Liver (tissue), 9 donors: ENCODE results near the gene FAM241A. TPM values are rescaled to one million over a fixed set of nuclear protein-coding genes. Genes with fewer than 3 reads are reported as not detected.
A peak's percentile ranks its signal among the peaks of the same experiment; 100 is the strongest.

Source experiments
- DNase-seq: peaks from one replicate; pipeline ENCODE4 v3.0.0-alpha.2; 2017; ENCODE audit warnings: low spot score
- H3K27ac ChIP-seq, 2 donors: one replicate each; pipeline ENCODE4 v1.7.0; 2013; ENCODE audit warnings: inconsistent platforms in 2 of 2, low read length in 2 of 2, control low read depth in 1 of 2, low read depth in 1 of 2, mild to moderate bottlenecking in 1 of 2
- H3K27me3 ChIP-seq, 4 donors: one replicate each; pipeline versions ENCODE4 v1.6.1 to v1.7.0; 2013; ENCODE audit warnings: low read length in 3 of 4, inconsistent platforms in 1 of 4, mild to moderate bottlenecking in 1 of 4, moderate library complexity in 1 of 4; ENCODE audit not compliant: control insufficient read depth in 4 of 4, insufficient read depth in 4 of 4
- H3K36me3 ChIP-seq, 4 donors: one replicate each; pipeline versions ENCODE4 v1.6.1 to v1.7.0; 2013; ENCODE audit warnings: low read length in 3 of 4, mild to moderate bottlenecking in 3 of 4, low read depth in 1 of 4, moderate library complexity in 1 of 4; ENCODE audit not compliant: control insufficient read depth in 4 of 4, insufficient read depth in 3 of 4
- H3K4me1 ChIP-seq, 4 donors: one replicate each; pipeline versions ENCODE4 v1.6.1 to v1.7.0; 2013; ENCODE audit warnings: low read length in 3 of 4, mild to moderate bottlenecking in 3 of 4, moderate library complexity in 1 of 4; ENCODE audit not compliant: control insufficient read depth in 4 of 4, insufficient read depth in 4 of 4
- H3K4me3 ChIP-seq, 3 donors: one replicate each; pipeline versions ENCODE4 v1.6.1 to v1.7.0; 2013; ENCODE audit warnings: low read length in 3 of 3, control low read depth in 1 of 3, low read depth in 1 of 3, mild to moderate bottlenecking in 1 of 3
- H3K9ac ChIP-seq, 2 donors: one replicate each; pipeline ENCODE4 v1.7.0; 2013; ENCODE audit warnings: low read length in 2 of 2, mild to moderate bottlenecking in 2 of 2, moderate library complexity in 2 of 2, control low read depth in 1 of 2, low read depth in 1 of 2
- H3K9me3 ChIP-seq, 4 donors: one replicate each; pipeline versions ENCODE4 v1.6.1 to v1.7.0; 2013; ENCODE audit warnings: low read length in 3 of 4; ENCODE audit not compliant: control insufficient read depth in 4 of 4
- ATF3 ChIP-seq: IDR thresholded peaks from 2 replicates; pipeline ENCODE4 v1.6.1; 2016; ENCODE audit warnings: antibody characterized with exemption
- CTCF ChIP-seq: fragments of 150-350 bp; IDR thresholded peaks from 2 replicates; pipeline ENCODE4 v1.5.1; 2017; ENCODE audit warnings: improper control_type of control experiment, low read depth, low read length; ENCODE audit not compliant: missing input control
- EGR1 ChIP-seq, 2 donors: IDR thresholded peaks; 2 replicates each; pipeline ENCODE4 v1.6.1; 2016 to 2018; ENCODE audit warnings: antibody characterized with exemption in 2 of 2, low read depth in 2 of 2
- FOXA2 ChIP-seq: IDR thresholded peaks from 2 replicates; pipeline ENCODE4 v1.6.1; 2016; ENCODE audit warnings: antibody characterized with exemption
- GABPA ChIP-seq, 2 donors: IDR thresholded peaks in 1 of 2; conservative IDR thresholded peaks in 1 of 2; 2 replicates each; pipeline ENCODE4 v1.6.1; 2016; ENCODE audit warnings: antibody characterized with exemption in 2 of 2, mild to moderate bottlenecking in 1 of 2, moderate library complexity in 1 of 2
- HNF4A ChIP-seq, 2 donors: conservative IDR thresholded peaks; 2 replicates each; pipeline ENCODE4 v1.6.1; 2016; ENCODE audit warnings: antibody characterized with exemption in 2 of 2, mild to moderate bottlenecking in 2 of 2
- JUND ChIP-seq, 2 donors: IDR thresholded peaks; 2 replicates each; pipeline ENCODE4 v1.6.1; 2016; ENCODE audit warnings: antibody characterized with exemption in 2 of 2
- MAX ChIP-seq: IDR thresholded peaks from 2 replicates; pipeline ENCODE4 v1.6.1; 2016; ENCODE audit warnings: antibody characterized with exemption
- NR2F2 ChIP-seq: IDR thresholded peaks from 2 replicates; pipeline ENCODE4 v1.6.1; 2016; ENCODE audit warnings: antibody characterized with exemption
- RAD21 ChIP-seq, 2 donors: IDR thresholded peaks; 2 replicates each; pipeline ENCODE4 v1.6.1; 2016; ENCODE audit warnings: antibody characterized with exemption in 2 of 2, mild to moderate bottlenecking in 2 of 2
- REST ChIP-seq: IDR thresholded peaks from 2 replicates; pipeline ENCODE4 v1.6.1; 2016; ENCODE audit warnings: antibody characterized with exemption, mild to moderate bottlenecking
- RXRA ChIP-seq, 2 donors: IDR thresholded peaks; 2 replicates each; pipeline ENCODE4 v1.6.1; 2017 to 2018; ENCODE audit warnings: antibody characterized with exemption in 2 of 2, mild to moderate bottlenecking in 1 of 2
- TAF1 ChIP-seq: conservative IDR thresholded peaks from 2 replicates; pipeline ENCODE4 v1.6.1; 2016; ENCODE audit warnings: antibody characterized with exemption, mild to moderate bottlenecking
- YY1 ChIP-seq: IDR thresholded peaks from 2 replicates; pipeline ENCODE4 v1.6.1; 2016; ENCODE audit warnings: antibody characterized with exemption, mild to moderate bottlenecking
- ZBTB33 ChIP-seq: IDR thresholded peaks from 2 replicates; pipeline ENCODE4 v1.6.1; 2016; ENCODE audit warnings: antibody characterized with exemption
- WGBS: extraction: QIAGEN DNeasy Blood & Tissue Kit; methylation state at CpG from one replicate; pipeline ENCODE4 v1.1.7; 2013; 5-methylcytosine and 5-hydroxymethylcytosine counted together
- polyA plus RNA-seq, 2 donors: library from polyadenylated mRNA; stranded (reverse) in 1 of 2; unstranded in 1 of 2; fragments of 200-250 nt in 1 of 2; fragments of >200 nt in 1 of 2; fragmentation: Nextera tagmentation in 1 of 2; extraction: Ambion mirVana in 1 of 2; gene quantifications; one replicate each; pipeline versions ENCODE4 v1.2.1 to v1.2.3, GENCODE V29; 2013 to 2015
- total RNA-seq, 2 donors: library from RNA; depleted of rRNA; stranded (reverse); fragments of >200 nt; gene quantifications; one replicate each; pipeline ENCODE4 v1.2.3, GENCODE V29; 2014
- donor health status: healthy.
- donor health status: healthy.
- donor health status: healthy.
- donor health status: healthy.
- donor health status: healthy.

Gene FAM241A
- total and polyA plus RNA-seq, 4 donors: 1.1 to 2.3 (median 1.7) TPM

GRCh38 chr4:112143781-112144180 is 1.5 kb upstream of the FAM241A start:
- no peak overlapping the region for H3K27ac ChIP-seq
- DNase-seq: no peak
- H3K9ac ChIP-seq: no peak overlapping the region
- no peaks in the 10 kb centered on the region for H3K36me3 ChIP-seq
- H3K9me3 ChIP-seq: no peaks in the 10 kb centered on the region
- H3K4me3 ChIP-seq: no peak overlapping the region
- no peak for TF ChIP-seq MAX
- TF ChIP-seq JUND (IDR thresholded peaks at IDR 0.05): no peak
- TF ChIP-seq RXRA (IDR thresholded peaks at IDR 0.05): no peak
- TF ChIP-seq RAD21 (IDR thresholded peaks at IDR 0.05): no peak
- TF ChIP-seq EGR1 (IDR thresholded peaks at IDR 0.05; ENCODE audit: low read depth in 2 of 2): no peak
- TF ChIP-seq YY1: no peak
- no peak for TF ChIP-seq REST
- no peak for TF ChIP-seq HNF4A (conservative IDR thresholded peaks at IDR 0.05)
- no peak for TF ChIP-seq ATF3
- no peak for TF ChIP-seq GABPA (IDR thresholded peaks at IDR 0.05 in 1 of 2, conservative IDR thresholded peaks at IDR 0.05 in 1 of 2)
- H3K4me1 ChIP-seq: peaks cover 9 to 20% (median 18%) of the 10 kb centered on the region in 4 donors
- no peaks in the 10 kb centered on the region for H3K27me3 ChIP-seq
- 99% methylated on average over 3 of the region's 3 CpGs for WGBS

- Histone ChIP-seq H3K4me1 (peaks cover 9 to 20% (median 18%) of the 10 kb centered on the region in 4 donors), H3K4me3 (peak overlapping the region in 1 of 3 donors; percentile 98), H3K36me3 (no peaks in the 10 kb centered on the region), H3K27me3 (no peaks in the 10 kb centered on the region), H3K9ac (no peak overlapping the region), H3K27ac (peak overlapping the region in 1 of 2 donors; percentile 43), H3K9me3 (no peaks in the 10 kb centered on the region)
- DNase-seq: no peak
- no peak for TF ChIP-seq MAX
- TF ChIP-seq ZBTB33: no peak
- no peak for TF ChIP-seq NR2F2
- no peak for TF ChIP-seq GABPA (IDR thresholded peaks at IDR 0.05 in 1 of 2, conservative IDR thresholded peaks at IDR 0.05 in 1 of 2)
- TF ChIP-seq HNF4A (conservative IDR thresholded peaks at IDR 0.05): no peak
- no peak for TF ChIP-seq EGR1 (IDR thresholded peaks at IDR 0.05; ENCODE audit: low read depth in 2 of 2)
- no peak for TF ChIP-seq RXRA (IDR thresholded peaks at IDR 0.05)
- TF ChIP-seq CTCF: no peak
- TF ChIP-seq RAD21 (IDR thresholded peaks at IDR 0.05): no peak
- TF ChIP-seq YY1: no peak
- no peak for TF ChIP-seq FOXA2
- no peak for TF ChIP-seq TAF1
- WGBS: 76% methylated on average over 20 of the region's 20 CpGs
Observed at GRCh38 chr4:112144546-112145325, 518 bp upstream of the FAM241A start.
